Ishikawa (cell line): ENCODE data around the gene ACBD6.

ENCODE experiments used
- CREB1 ChIP-seq: IDR thresholded peaks from 2 replicates; pipeline ENCODE4 v1.6.1; 2012; ENCODE audit warnings: low read depth
- EGR1 ChIP-seq: IDR thresholded peaks from 2 replicates; pipeline ENCODE4 v1.6.1; 2012
- EP300 ChIP-seq: IDR thresholded peaks from 2 replicates; pipeline ENCODE4 v1.6.1; 2012; ENCODE audit warnings: borderline replicate concordance
- FOXM1 ChIP-seq: IDR thresholded peaks from 2 replicates; pipeline ENCODE4 v1.6.1; 2012; ENCODE audit warnings: low read depth, borderline replicate concordance
- NFIC ChIP-seq: IDR thresholded peaks from 2 replicates; pipeline ENCODE4 v1.6.1; 2012
- RAD21 ChIP-seq: IDR thresholded peaks from 2 replicates; pipeline ENCODE4 v1.6.1; 2012; ENCODE audit warnings: low read depth
- TAF1 ChIP-seq: IDR thresholded peaks from 2 replicates; pipeline ENCODE4 v1.6.1; 2012; ENCODE audit warnings: low read depth, mild to moderate bottlenecking
- TCF12 ChIP-seq: IDR thresholded peaks from 2 replicates; pipeline ENCODE4 v1.6.1; 2012; ENCODE audit warnings: low read depth
- TEAD4 ChIP-seq: IDR thresholded peaks from 2 replicates; pipeline ENCODE4 v1.6.1; 2012
- YY1 ChIP-seq: IDR thresholded peaks from 2 replicates; pipeline ENCODE4 v1.6.1; 2012; ENCODE audit warnings: low read depth
- TF ChIP-seq, protein P1 (sequence below): IDR thresholded peaks from 2 replicates; pipeline ENCODE4 v1.6.1; 2012; ENCODE audit warnings: low read depth, mild to moderate bottlenecking
- TF ChIP-seq, protein P2 (sequence below): IDR thresholded peaks from 2 replicates; pipeline ENCODE4 v1.6.1; 2012
- TF ChIP-seq, protein P3 (sequence below): IDR thresholded peaks from 2 replicates; pipeline ENCODE4 v1.6.1; 2012

DNA sequence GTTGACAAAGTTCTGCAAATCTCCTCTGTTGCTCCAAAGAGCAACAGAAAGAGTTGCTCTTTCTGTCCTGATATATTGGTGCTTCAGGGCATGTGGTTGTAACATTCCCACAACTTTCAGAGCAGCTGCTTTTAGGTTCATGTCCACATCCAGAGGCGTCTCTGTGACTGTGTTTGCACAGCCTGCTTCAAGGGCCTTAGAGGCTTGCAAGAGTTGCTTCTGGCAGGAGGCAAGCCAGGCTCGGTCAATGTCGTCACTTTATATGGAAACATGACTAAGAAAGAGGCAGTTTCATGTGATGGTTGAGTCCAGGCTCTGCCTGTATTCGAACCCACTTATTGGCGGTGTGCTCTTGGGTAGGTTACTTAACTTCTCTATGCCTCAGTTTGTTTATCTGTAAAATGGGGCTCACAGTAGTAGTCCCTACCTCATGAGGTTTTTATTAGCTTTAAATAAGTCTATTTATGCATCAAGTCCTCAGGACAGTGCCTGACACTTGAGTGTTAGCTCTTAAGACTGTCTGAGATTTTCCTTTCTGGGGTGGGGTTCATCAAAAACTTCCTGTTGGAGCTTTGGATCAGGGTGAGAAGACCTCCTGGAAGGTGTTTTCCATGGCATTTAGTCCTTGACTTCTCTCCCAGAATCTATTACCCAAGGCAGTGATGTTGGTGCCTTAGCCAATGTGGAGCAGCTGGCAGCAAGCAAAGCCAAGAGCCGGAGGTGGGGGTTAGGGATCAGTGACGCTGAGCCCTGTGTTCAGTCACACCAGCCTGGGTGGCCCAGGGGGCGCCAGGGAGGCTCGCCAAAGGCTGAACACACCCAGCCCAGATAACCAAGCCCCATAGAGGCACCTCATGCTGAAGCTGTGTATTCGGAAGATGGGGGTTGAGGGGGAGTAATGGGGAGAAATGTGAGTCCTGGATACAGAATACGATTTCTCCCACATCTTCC lies 253.4 kb downstream of the ACBD6 start:
- no peak for TF ChIP-seq TCF12
- no peak for TF ChIP-seq RAD21
- no peak for TF ChIP-seq TEAD4
- TF ChIP-seq, protein P1, sequence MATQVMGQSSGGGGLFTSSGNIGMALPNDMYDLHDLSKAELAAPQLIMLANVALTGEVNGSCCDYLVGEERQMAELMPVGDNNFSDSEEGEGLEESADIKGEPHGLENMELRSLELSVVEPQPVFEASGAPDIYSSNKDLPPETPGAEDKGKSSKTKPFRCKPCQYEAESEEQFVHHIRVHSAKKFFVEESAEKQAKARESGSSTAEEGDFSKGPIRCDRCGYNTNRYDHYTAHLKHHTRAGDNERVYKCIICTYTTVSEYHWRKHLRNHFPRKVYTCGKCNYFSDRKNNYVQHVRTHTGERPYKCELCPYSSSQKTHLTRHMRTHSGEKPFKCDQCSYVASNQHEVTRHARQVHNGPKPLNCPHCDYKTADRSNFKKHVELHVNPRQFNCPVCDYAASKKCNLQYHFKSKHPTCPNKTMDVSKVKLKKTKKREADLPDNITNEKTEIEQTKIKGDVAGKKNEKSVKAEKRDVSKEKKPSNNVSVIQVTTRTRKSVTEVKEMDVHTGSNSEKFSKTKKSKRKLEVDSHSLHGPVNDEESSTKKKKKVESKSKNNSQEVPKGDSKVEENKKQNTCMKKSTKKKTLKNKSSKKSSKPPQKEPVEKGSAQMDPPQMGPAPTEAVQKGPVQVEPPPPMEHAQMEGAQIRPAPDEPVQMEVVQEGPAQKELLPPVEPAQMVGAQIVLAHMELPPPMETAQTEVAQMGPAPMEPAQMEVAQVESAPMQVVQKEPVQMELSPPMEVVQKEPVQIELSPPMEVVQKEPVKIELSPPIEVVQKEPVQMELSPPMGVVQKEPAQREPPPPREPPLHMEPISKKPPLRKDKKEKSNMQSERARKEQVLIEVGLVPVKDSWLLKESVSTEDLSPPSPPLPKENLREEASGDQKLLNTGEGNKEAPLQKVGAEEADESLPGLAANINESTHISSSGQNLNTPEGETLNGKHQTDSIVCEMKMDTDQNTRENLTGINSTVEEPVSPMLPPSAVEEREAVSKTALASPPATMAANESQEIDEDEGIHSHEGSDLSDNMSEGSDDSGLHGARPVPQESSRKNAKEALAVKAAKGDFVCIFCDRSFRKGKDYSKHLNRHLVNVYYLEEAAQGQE, result no peak
- TF ChIP-seq EP300, result no peak
- no peak for TF ChIP-seq EGR1
- TF ChIP-seq CREB1, result no peak
- TF ChIP-seq FOXM1, result no peak
- no peak for TF ChIP-seq TAF1
- TF ChIP-seq, protein P2, sequence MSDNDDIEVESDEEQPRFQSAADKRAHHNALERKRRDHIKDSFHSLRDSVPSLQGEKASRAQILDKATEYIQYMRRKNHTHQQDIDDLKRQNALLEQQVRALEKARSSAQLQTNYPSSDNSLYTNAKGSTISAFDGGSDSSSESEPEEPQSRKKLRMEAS, result no peak
- no peak for TF ChIP-seq YY1
- TF ChIP-seq, protein P3, sequence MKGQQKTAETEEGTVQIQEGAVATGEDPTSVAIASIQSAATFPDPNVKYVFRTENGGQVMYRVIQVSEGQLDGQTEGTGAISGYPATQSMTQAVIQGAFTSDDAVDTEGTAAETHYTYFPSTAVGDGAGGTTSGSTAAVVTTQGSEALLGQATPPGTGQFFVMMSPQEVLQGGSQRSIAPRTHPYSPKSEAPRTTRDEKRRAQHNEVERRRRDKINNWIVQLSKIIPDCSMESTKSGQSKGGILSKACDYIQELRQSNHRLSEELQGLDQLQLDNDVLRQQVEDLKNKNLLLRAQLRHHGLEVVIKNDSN, result no peak
- TF ChIP-seq NFIC, result no peak
